HCT116 (cell line): ENCODE results near the gene ZBTB17. TPM values are rescaled to one million over a fixed set of nuclear protein-coding genes. Genes with fewer than 3 reads are reported as not detected.

ENCODE experiments used
- ATAC-seq: fragments of 200-7000 bp; cut with Tn5 transposase; 2 replicates; pipeline ENCODE4 v1.9.1; 2020; ENCODE audit warnings: mild to moderate bottlenecking, moderate library complexity
- BruUV-seq: library from RNA; stranded (reverse); fragments of 400-500 nt; replicated peaks from 2 replicates; lab custom pipeline; 2021; lab: Mats Ljungman, UMichigan
- CTCF ChIA-PET: fragments of 300-600 bp; sonication (Branson Sonifier 250); formaldehyde crosslinking; loops from one replicate; lab custom pipeline; 2021; ENCODE audit warnings: antibody characterized with exemption; lab: Charles Lee
- POLR2A ChIA-PET: fragments of 300-600, 350-600 bp; sonication (Branson Sonifier 250); formaldehyde crosslinking; loops from one replicate; lab custom pipeline; 2021; ENCODE audit warnings: antibody characterized with exemption; lab: Charles Lee
- RAD21 ChIA-PET, 2 experiments: fragments of 300-600 bp; sonication (Branson Sonifier 250); formaldehyde crosslinking; loops; one replicate each; lab custom pipeline; 2023; ENCODE audit warnings: low total read pairs in 2 of 2; ENCODE audit not compliant: uncharacterized antibody in 2 of 2, unreplicated experiment in 2 of 2, low non-redundant PET in 1 of 2; lab: Charles Lee
- DNase-seq: peaks from one replicate; pipeline ENCODE4 v3.0.0-alpha.2; 2010; ENCODE audit warnings: low read depth, low spot score
- H2AFZ ChIP-seq: fragments of 200-600 bp; shearing (Covaris generic), sonication (generic); 2 replicates; pipeline ENCODE4 v1.6.1; 2017; ENCODE audit warnings: low read depth, mixed run types, mixed read lengths, antibody characterized with exemption, low read length; ENCODE audit not compliant: poor library complexity, severe bottlenecking
- H3K27ac ChIP-seq: 2 replicates; pipeline ENCODE4 v1.5.1; 2012; ENCODE audit warnings: low read depth, low read length
- H3K27me3 ChIP-seq: fragments of 200-600 bp; sonication (generic); 2 replicates; pipeline ENCODE4 v1.6.1; 2016; ENCODE audit warnings: mixed run types, low read length, mixed read lengths; ENCODE audit not compliant: insufficient read depth
- H3K36me3 ChIP-seq, 2 experiments: fragments of 200-500 bp in 1 of 2; fragments of 200-600 bp in 1 of 2; sonication (Bioruptor generic) in 1 of 2; sonication (generic) in 1 of 2; 2 replicates each; pipeline versions ENCODE4 v1.5.1 to v1.6.1; 2014 to 2016; ENCODE audit warnings: low read length in 2 of 2, inconsistent platforms in 1 of 2, mixed read lengths in 1 of 2, mixed run types in 1 of 2; ENCODE audit not compliant: insufficient read depth in 2 of 2, control insufficient read depth in 1 of 2
- H3K4me1 ChIP-seq, 2 experiments: fragments of 200-600 bp in 1 of 2; sonication (generic) in 1 of 2; 2 replicates each; pipeline versions ENCODE4 v1.5.1 to v1.6.1; 2012 to 2017; ENCODE audit warnings: low read length in 2 of 2, inconsistent platforms in 1 of 2, mild to moderate bottlenecking in 1 of 2, mixed read lengths in 1 of 2, mixed run types in 1 of 2, moderate library complexity in 1 of 2; ENCODE audit not compliant: insufficient read depth in 2 of 2, control insufficient read depth in 1 of 2
- H3K4me2 ChIP-seq: fragments of 200-600 bp; sonication (generic); 2 replicates; pipeline ENCODE4 v1.6.1; 2017; ENCODE audit warnings: mixed run types, low read length, mixed read lengths
- H3K4me3 ChIP-seq, 2 experiments: fragments of 200-600 bp in 1 of 2; sonication (generic) in 1 of 2; replicated peaks in 1 of 2; 2 replicates each; pipeline ENCODE4 v1.5.1; 2011 to 2016; ENCODE audit warnings: low read length in 2 of 2, control low read depth in 1 of 2, low read depth in 1 of 2, mild to moderate bottlenecking in 1 of 2, mixed read lengths in 1 of 2, mixed run types in 1 of 2
- H3K79me2 ChIP-seq: fragments of 200-600 bp; sonication (generic); 2 replicates; pipeline ENCODE4 v1.6.1; 2017; ENCODE audit warnings: mild to moderate bottlenecking, mixed run types, low read length, moderate library complexity, mixed read lengths; ENCODE audit not compliant: insufficient read depth
- H3K9ac ChIP-seq: fragments of 200-600 bp; sonication (generic); 2 replicates; pipeline ENCODE4 v1.6.1; 2016; ENCODE audit warnings: low read length, mixed read lengths
- H3K9me2 ChIP-seq: fragments of 200-600 bp; sonication (generic), shearing (Covaris generic); 2 replicates; pipeline ENCODE4 v1.6.1; 2017; ENCODE audit warnings: mixed run types, mild to moderate bottlenecking, moderate library complexity; ENCODE audit not compliant: insufficient read depth
- H3K9me3 ChIP-seq, 2 experiments: fragments of 200-500 bp in 1 of 2; fragments of 200-600 bp in 1 of 2; sonication (Bioruptor generic) in 1 of 2; sonication (generic) in 1 of 2; 2 replicates each; pipeline ENCODE4 v1.6.1; 2014 to 2017; ENCODE audit warnings: low read length in 2 of 2, mixed read lengths in 2 of 2, inconsistent platforms in 1 of 2, low read depth in 1 of 2, mild to moderate bottlenecking in 1 of 2, mixed run types in 1 of 2, moderate library complexity in 1 of 2; ENCODE audit not compliant: control insufficient read depth in 1 of 2, insufficient read depth in 1 of 2
- H4K20me1 ChIP-seq: fragments of 200-600 bp; sonication (generic), shearing (Covaris generic); 2 replicates; pipeline ENCODE4 v1.6.1; 2017; ENCODE audit warnings: mixed run types, mild to moderate bottlenecking, moderate library complexity; ENCODE audit not compliant: insufficient read depth
- CBX3 ChIP-seq: IDR thresholded peaks from 2 replicates; pipeline ENCODE4 v1.6.1; 2012; ENCODE audit warnings: low read depth
- CEBPB ChIP-seq: IDR thresholded peaks from 2 replicates; pipeline ENCODE4 v1.6.1; 2012; ENCODE audit warnings: low read depth
- EZH2 ChIP-seq: fragments of 200-600 bp; sonication (generic); IDR thresholded peaks from 2 replicates; pipeline ENCODE4 v1.6.1; 2017; ENCODE audit warnings: antibody characterized with exemption, mixed run types
- EZH2phosphoT487 ChIP-seq: fragments of 200-600 bp; IDR thresholded peaks from 2 replicates; pipeline ENCODE4 v1.6.1; 2018; ENCODE audit warnings: antibody characterized with exemption, borderline replicate concordance
- FOSL1 ChIP-seq: IDR thresholded peaks from 2 replicates; pipeline ENCODE4 v1.6.1; 2012; ENCODE audit warnings: low read depth
- JUND ChIP-seq: IDR thresholded peaks from 2 replicates; pipeline ENCODE4 v1.6.1; 2012
- MAX ChIP-seq: IDR thresholded peaks from 2 replicates; pipeline ENCODE4 v1.6.1; 2012
- POLR2AphosphoS5 ChIP-seq: IDR thresholded peaks from 2 replicates; pipeline ENCODE4 v1.6.1; 2011; ENCODE audit warnings: mild to moderate bottlenecking, low read depth, low read length, moderate library complexity
- RAD21 ChIP-seq: IDR thresholded peaks from 2 replicates; pipeline ENCODE4 v1.6.1; 2012; ENCODE audit warnings: low read depth, mild to moderate bottlenecking
- SIN3A ChIP-seq: IDR thresholded peaks from 2 replicates; pipeline ENCODE4 v1.6.1; 2012; ENCODE audit warnings: low read depth
- SRF ChIP-seq: IDR thresholded peaks from 2 replicates; pipeline ENCODE4 v1.6.1; 2012; ENCODE audit warnings: low read depth
- TCF7L2 ChIP-seq: IDR thresholded peaks from 2 replicates; pipeline ENCODE4 v1.7.0; 2011; ENCODE audit warnings: borderline replicate concordance, inconsistent platforms; ENCODE audit not compliant: insufficient read depth, insufficient read length; ENCODE audit errors: extremely low read depth
- YY1 ChIP-seq: IDR thresholded peaks from 2 replicates; pipeline ENCODE4 v1.6.1; 2011; ENCODE audit warnings: low read length, low read depth, moderate library complexity, mild to moderate bottlenecking; ENCODE audit not compliant: insufficient replicate concordance; ENCODE audit errors: extremely low read depth
- ZBTB33 ChIP-seq: IDR thresholded peaks from 2 replicates; pipeline ENCODE4 v1.6.1; 2011; ENCODE audit warnings: mild to moderate bottlenecking, low read length, moderate library complexity; ENCODE audit not compliant: insufficient replicate concordance; ENCODE audit errors: extremely low read depth
- intact Hi-C: fragments of 100-400 bp; cut with micrococcal nuclease; formaldehyde crosslinking; loops from 2 replicates; pipeline ENCODE4 v1.10.0; 2022
- total RNA-seq: library from RNA; stranded (reverse); gene quantifications from one replicate; pipeline ENCODE4 v1.2.1, GENCODE V29; 2021; ENCODE audit not compliant: unreplicated experiment

ZBTB17 gene
- total RNA-seq, 1 experiment from 2014 or later: 31.6 TPM

GRCh38 chr1:15965228-15965767 lies 10.6 kb downstream of the ZBTB17 start:
- peaks cover 0 to 4% of the 10 kb centered on the region in 2 experiments; a peak in 1 of 4 replicates for H3K9me3 ChIP-seq
- POLR2A ChIA-PET: no interaction called here
- ATAC-seq: no peak
- H3K9me2 ChIP-seq: no peaks in the 10 kb centered on the region
- H3K27me3 ChIP-seq: no peaks in the 10 kb centered on the region
- intact Hi-C loops: no loop called here
- H3K79me2 ChIP-seq: peaks cover 55% of the 10 kb centered on the region
- no peak overlapping the region for H3K4me3 ChIP-seq
- H3K27ac ChIP-seq: no peak overlapping the region
- RAD21 ChIA-PET: no interaction called here
- no peak overlapping the region for H3K4me2 ChIP-seq
- TF ChIP-seq CBX3 (no peak), EZH2phosphoT487 (no peak), CEBPB (no peak), YY1 (no peak)
- no TSS peak for BruUV-seq
- CTCF ChIA-PET: no interaction called here
- DNase-seq: no peak
- no peaks in the 10 kb centered on the region for H3K4me1 ChIP-seq
- peaks cover 0 to 11% of the 10 kb centered on the region in 2 experiments; a peak in 1 of 4 replicates for H3K36me3 ChIP-seq
- no peak overlapping the region for H2AFZ ChIP-seq
- H3K9ac ChIP-seq: no peak overlapping the region
- no peaks in the 10 kb centered on the region for H4K20me1 ChIP-seq

GRCh38 chr1:15963968-15964648 lies 11.8 kb downstream of the ZBTB17 start:
- CTCF ChIA-PET: no interaction called here
- POLR2A ChIA-PET: no interaction called here
- H3K9ac ChIP-seq: no peak overlapping the region
- H3K9me3 ChIP-seq: no peaks in the 10 kb centered on the region
- no peaks in the 10 kb centered on the region for H3K4me1 ChIP-seq
- RAD21 ChIA-PET: no interaction called here
- no peaks in the 10 kb centered on the region for H3K9me2 ChIP-seq
- no TSS peak for BruUV-seq
- no peaks in the 10 kb centered on the region for H3K27me3 ChIP-seq
- ATAC-seq (no peak), DNase-seq (no peak)
- no peak overlapping the region for H3K4me2 ChIP-seq
- no peak overlapping the region for H2AFZ ChIP-seq
- no peaks in the 10 kb centered on the region for H4K20me1 ChIP-seq
- peaks cover 0 to 4% of the 10 kb centered on the region in 2 experiments; a peak in 1 of 4 replicates for H3K36me3 ChIP-seq
- H3K27ac ChIP-seq: no peak overlapping the region
- intact Hi-C loops: no loop called here
- H3K79me2 ChIP-seq: peaks cover 48% of the 10 kb centered on the region
- no peak overlapping the region for H3K4me3 ChIP-seq
- TF ChIP-seq SRF: no peak
- no peak for TF ChIP-seq CEBPB
- no peak for TF ChIP-seq MAX
- no peak for TF ChIP-seq FOSL1
- no peak for TF ChIP-seq ZBTB33
- TF ChIP-seq JUND: no peak
- TF ChIP-seq TCF7L2: no peak
- no peak for TF ChIP-seq CBX3
- TF ChIP-seq EZH2: no peak
- no peak for TF ChIP-seq RAD21
- TF ChIP-seq SIN3A: no peak
- no peak for TF ChIP-seq POLR2AphosphoS5
